Right lobe of liver (tissue), 6 donors: ENCODE results near the gene SPATA6L. TPM values are rescaled to one million over a fixed set of nuclear protein-coding genes. Genes with fewer than 3 reads are reported as not detected.
"Not testable (repeated sequence)": the region's sequence is repeated elsewhere in the genome, so short reads cannot be mapped to it uniquely, and the experiment has no call there.

Experiments
- ATAC-seq, 4 donors: fragments of 200-7000 bp; cut with Tn5 transposase; one replicate each; pipeline ENCODE4 v1.9.1; 2020; ENCODE audit warnings: mild to moderate bottlenecking in 4 of 4, moderate library complexity in 4 of 4
- DNase-seq, 3 donors: peaks; one replicate each; pipeline ENCODE4 v3.0.0-alpha.2; 2020
- H3K27ac ChIP-seq, 3 donors: fragments of 200-600 bp; one replicate each; pipeline ENCODE4 v1.8.0; 2022
- H3K27me3 ChIP-seq, 2 donors: fragments of 200-600 bp; one replicate each; pipeline ENCODE4 v1.8.0; 2022
- H3K36me3 ChIP-seq, 4 donors: fragments of 200-600 bp; sonication (generic) in 1 of 4; one replicate each; pipeline versions ENCODE4 v1.5.1 to v1.8.0; 2017 to 2022; ENCODE audit warnings: control low read depth in 1 of 4
- H3K4me1 ChIP-seq, 4 donors: fragments of 200-600 bp; sonication (generic) in 1 of 4; one replicate each; pipeline versions ENCODE4 v1.5.1 to v1.8.0; 2017 to 2022; ENCODE audit warnings: control low read depth in 1 of 4
- H3K4me3 ChIP-seq, 3 donors: fragments of 200-600 bp; one replicate each; pipeline ENCODE4 v1.8.0; 2022
- H3K9me3 ChIP-seq, 4 donors: fragments of 200-600 bp; sonication (generic) in 1 of 4; one replicate each; pipeline versions ENCODE4 v1.5.1 to v1.8.0; 2017 to 2022; ENCODE audit warnings: control low read depth in 1 of 4
- CTCF ChIP-seq, 4 donors: fragments of 200-600 bp in 3 of 4; fragments of 450-650 bp in 1 of 4; IDR thresholded peaks; one replicate each; pipeline versions ENCODE4 v1.5.1 to v1.8.0; 2016 to 2022; ENCODE audit warnings: antibody characterized with exemption in 4 of 4, mild to moderate bottlenecking in 2 of 4
- POLR2A ChIP-seq: fragments of 450-650 bp; IDR thresholded peaks from one replicate; pipeline ENCODE4 v1.6.1; 2017; ENCODE audit warnings: antibody characterized with exemption, mild to moderate bottlenecking
- WGBS: methylation state at CpG from one replicate; pipeline ENCODE4 v1.1.6; 2018; ENCODE audit warnings: low coverage, low lambda C conversion rate; ENCODE audit not compliant: insufficient coverage; ENCODE audit errors: missing lambda C conversion rate; 5-methylcytosine and 5-hydroxymethylcytosine counted together
- intact Hi-C, 2 donors: fragments of 100-400 bp; cut with DNase I; formaldehyde crosslinking; loops; one replicate each; pipeline versions ENCODE4 v1.11.2 to v1.14.1; 2022
- total RNA-seq, 6 experiments: library from RNA; depleted of rRNA in 2 of 6; stranded (reverse); fragments of >200 nt in 2 of 6; fragmentation: NEBNext Ultra II Directional in 3 of 6; extraction: Animal tissue kit (Norgen Biotek cat#: 25700) in 3 of 6; gene quantifications; one replicate each; pipeline versions ENCODE4 v1.1.0 to v1.2.4, GENCODE V29; 2016 to 2023
- donor health status: DM: no; HTN: yes; CAD: no.
- donor health status: DM: no; HTN: no; CAD: no.
- donor health status: DM: no; HTN: no; CAD: no.
- donor health status: DM: no; HTN: yes; CAD: no.
- donor health status: DM: no; HTN: yes; CAD: no.

Gene SPATA6L
- total RNA-seq, 6 experiments from 2014 or later, result 3.7 to 18.8 (median 5.0) TPM

- Histone ChIP-seq H3K4me1 (peaks cover 0 to 16% (median 8%) of the 10 kb centered on the region in 4 donors), H3K27ac (no peak overlapping the region), H3K4me3 (no peak overlapping the region), H3K36me3 (no peaks in the 10 kb centered on the region), H3K27me3 (no peaks in the 10 kb centered on the region), H3K9me3 (no peaks in the 10 kb centered on the region)
- 49% methylated on average over 3 of the region's 3 CpGs for WGBS
- no peak for TF ChIP-seq CTCF (IDR thresholded peaks at IDR 0.05)
- TF ChIP-seq POLR2A, result no peak
- ATAC-seq, result no peak
- intact Hi-C loops, result no loop called here
- DNase-seq, result no peak
Measured at GRCh38 chr9:4617752-4618151, 48.5 kb downstream of the SPATA6L start.

- ATAC-seq, result no peak
- 98% methylated on average over 5 of the region's 5 CpGs for WGBS
- DNase-seq, result no peak
- Histone ChIP-seq H3K27ac (peak overlapping the region in 2 of 3 donors; percentile 86), H3K36me3 (no peaks in the 10 kb centered on the region), H3K4me3 (no peak overlapping the region), H3K4me1 (peaks cover 0 to 23% (median 8%) of the 10 kb centered on the region in 4 donors), H3K27me3 (no peaks in the 10 kb centered on the region), H3K9me3 (no peaks in the 10 kb centered on the region)
- intact Hi-C loops, result no loop called here
- TF ChIP-seq CTCF (IDR thresholded peaks at IDR 0.05) (no peak), POLR2A (no peak)
Measured at GRCh38 chr9:4615778-4616177, 50.5 kb downstream of the SPATA6L start.

GRCh38 chr9:4615251-4615650 lies 51.0 kb downstream of the SPATA6L start:
- DNase-seq (peak in 1 of 3 donors; percentile 67), ATAC-seq (peak; percentile 79 to 86 (median 83))
- intact Hi-C loops, result no loop called here
- TF ChIP-seq POLR2A (no peak), CTCF (IDR thresholded peaks at IDR 0.05) (no peak)
- WGBS, result 16% methylated on average over 4 of the region's 4 CpGs
- Histone ChIP-seq H3K36me3 (no peaks in the 10 kb centered on the region), H3K4me1 (peaks cover 0 to 23% (median 8%) of the 10 kb centered on the region in 4 donors), H3K27ac (peak overlapping the region; percentile 65 to 86 (median 86)), H3K27me3 (no peaks in the 10 kb centered on the region), H3K4me3 (peak overlapping the region; percentile 7 to 56 (median 34)), H3K9me3 (no peaks in the 10 kb centered on the region)

GRCh38 chr9:4614627-4615026 lies 51.7 kb downstream of the SPATA6L start:
- H3K9me3 ChIP-seq, result no peaks in the 10 kb centered on the region
- TF ChIP-seq CTCF (IDR thresholded peaks at IDR 0.05), result no peak
- no peak for TF ChIP-seq POLR2A
- no peaks in the 10 kb centered on the region for H3K36me3 ChIP-seq
- no peaks in the 10 kb centered on the region for H3K27me3 ChIP-seq
- peak overlapping the region; percentile 7 to 56 (median 34) for H3K4me3 ChIP-seq
- H3K27ac ChIP-seq, result peak overlapping the region; percentile 65 to 86 (median 86)
- H3K4me1 ChIP-seq, result peaks cover 0 to 23% (median 8%) of the 10 kb centered on the region in 4 donors
- WGBS, result 14% methylated on average over 1 of the region's 1 CpG
- intact Hi-C loops, result no loop called here
- ATAC-seq (peak; percentile 88 to 90 (median 88)), DNase-seq (no peak)

GRCh38 chr9:4606033-4606432 lies 60.2 kb downstream of the SPATA6L start:
- H3K9me3 ChIP-seq, H3K27me3 ChIP-seq, H3K27ac ChIP-seq, DNase-seq, H3K4me3 ChIP-seq, ATAC-seq, H3K4me1 ChIP-seq, intact Hi-C loops: not testable (repeated sequence)
- WGBS, result no CpG with 5 or more reads among the region's 15 CpGs
- H3K36me3 ChIP-seq, result peaks cover 0 to 16% (median under 1%) of the 10 kb centered on the region in 4 donors
